GM19099 (cell line): ENCODE results near the gene MTCL1.

Experiments used
- POLR2A ChIP-seq: IDR thresholded peaks from 3 replicates; pipeline ENCODE4 v1.6.1; 2011; ENCODE audit warnings: low read depth; ENCODE audit not compliant: insufficient read length; ENCODE audit errors: extremely low read depth

Gene MTCL1

GRCh38 chr18:8673256-8674209 is 31.8 kb upstream of the MTCL1 start:
- no peak for TF ChIP-seq POLR2A

GRCh38 chr18:8675057-8675456 is 30.3 kb upstream of the MTCL1 start:
- TF ChIP-seq POLR2A, result no peak

GRCh38 chr18:8681196-8681595 is 24.2 kb upstream of the MTCL1 start:
- no peak for TF ChIP-seq POLR2A

GRCh38 chr18:8684577-8684976 is 20.8 kb upstream of the MTCL1 start:
- no peak for TF ChIP-seq POLR2A

- TF ChIP-seq POLR2A, result no peak
Observed at GRCh38 chr18:8685141-8685913, 20.0 kb upstream of the MTCL1 start.

- TF ChIP-seq POLR2A, result no peak
Observed at GRCh38 chr18:8685914-8686216, 19.5 kb upstream of the MTCL1 start.

GRCh38 chr18:8686611-8687010 is 18.7 kb upstream of the MTCL1 start:
- no peak for TF ChIP-seq POLR2A

GRCh38 chr18:8688216-8688800 is 17.0 kb upstream of the MTCL1 start:
- no peak for TF ChIP-seq POLR2A

- no peak for TF ChIP-seq POLR2A
Observed at GRCh38 chr18:8688816-8689215, 16.5 kb upstream of the MTCL1 start.

GRCh38 chr18:8689517-8689916 is 15.8 kb upstream of the MTCL1 start:
- no peak for TF ChIP-seq POLR2A

GRCh38 chr18:8694891-8695290 is 10.5 kb upstream of the MTCL1 start:
- TF ChIP-seq POLR2A, result no peak

GRCh38 chr18:8695932-8696517 is 9.3 kb upstream of the MTCL1 start:
- no peak for TF ChIP-seq POLR2A

- TF ChIP-seq POLR2A, result no peak
Observed at GRCh38 chr18:8696749-8697211, 8.6 kb upstream of the MTCL1 start.

- TF ChIP-seq POLR2A, result no peak
Observed at GRCh38 chr18:8699126-8699525, 6.2 kb upstream of the MTCL1 start.

GRCh38 chr18:8699948-8700347 is 5.4 kb upstream of the MTCL1 start:
- no peak for TF ChIP-seq POLR2A
